Measurements from ENCODE around the gene PLPPR3.

DNA sequence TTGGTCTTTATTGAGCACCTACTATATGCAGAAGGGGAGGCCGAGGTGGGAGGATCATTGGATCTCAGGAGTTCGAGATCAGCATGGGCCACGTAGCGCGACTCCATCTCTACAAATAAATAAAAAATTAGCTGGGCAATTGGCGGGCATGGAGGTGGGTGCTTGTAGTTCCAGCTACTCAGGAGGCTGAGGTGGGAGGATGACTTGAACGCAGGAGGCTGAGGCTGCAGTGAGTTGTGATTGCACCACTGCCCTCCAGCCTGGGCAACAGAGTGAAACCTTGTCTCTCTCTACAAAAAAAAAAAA is 41.5 kb upstream of the PLPPR3 start:
- TF ChIP-seq, protein P1, sequence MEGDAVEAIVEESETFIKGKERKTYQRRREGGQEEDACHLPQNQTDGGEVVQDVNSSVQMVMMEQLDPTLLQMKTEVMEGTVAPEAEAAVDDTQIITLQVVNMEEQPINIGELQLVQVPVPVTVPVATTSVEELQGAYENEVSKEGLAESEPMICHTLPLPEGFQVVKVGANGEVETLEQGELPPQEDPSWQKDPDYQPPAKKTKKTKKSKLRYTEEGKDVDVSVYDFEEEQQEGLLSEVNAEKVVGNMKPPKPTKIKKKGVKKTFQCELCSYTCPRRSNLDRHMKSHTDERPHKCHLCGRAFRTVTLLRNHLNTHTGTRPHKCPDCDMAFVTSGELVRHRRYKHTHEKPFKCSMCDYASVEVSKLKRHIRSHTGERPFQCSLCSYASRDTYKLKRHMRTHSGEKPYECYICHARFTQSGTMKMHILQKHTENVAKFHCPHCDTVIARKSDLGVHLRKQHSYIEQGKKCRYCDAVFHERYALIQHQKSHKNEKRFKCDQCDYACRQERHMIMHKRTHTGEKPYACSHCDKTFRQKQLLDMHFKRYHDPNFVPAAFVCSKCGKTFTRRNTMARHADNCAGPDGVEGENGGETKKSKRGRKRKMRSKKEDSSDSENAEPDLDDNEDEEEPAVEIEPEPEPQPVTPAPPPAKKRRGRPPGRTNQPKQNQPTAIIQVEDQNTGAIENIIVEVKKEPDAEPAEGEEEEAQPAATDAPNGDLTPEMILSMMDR (conservative IDR thresholded peaks at IDR 0.05), result no peak
- no peak for TF ChIP-seq EZH2 (IDR thresholded peaks at IDR 0.05; ENCODE audit: low read depth)
